HG02884 (cell line): Measurements from ENCODE around the gene CATSPERB.
"Not testable (repeated sequence)": the region's sequence is repeated elsewhere in the genome, so short reads cannot be mapped to it uniquely, and the experiment has no call there.

Source experiments
- ATAC-seq: cut with Tn5 transposase; IDR thresholded peaks from one replicate; pipeline ENCODE4 v1.9.1; 2021; ENCODE audit warnings: mild to moderate bottlenecking, moderate library complexity; ENCODE audit not compliant: unreplicated experiment

The CATSPERB gene

GRCh38 chr14:91580876-91581577 lies 150.9 kb downstream of the CATSPERB start:
- no peak for ATAC-seq

DNA sequence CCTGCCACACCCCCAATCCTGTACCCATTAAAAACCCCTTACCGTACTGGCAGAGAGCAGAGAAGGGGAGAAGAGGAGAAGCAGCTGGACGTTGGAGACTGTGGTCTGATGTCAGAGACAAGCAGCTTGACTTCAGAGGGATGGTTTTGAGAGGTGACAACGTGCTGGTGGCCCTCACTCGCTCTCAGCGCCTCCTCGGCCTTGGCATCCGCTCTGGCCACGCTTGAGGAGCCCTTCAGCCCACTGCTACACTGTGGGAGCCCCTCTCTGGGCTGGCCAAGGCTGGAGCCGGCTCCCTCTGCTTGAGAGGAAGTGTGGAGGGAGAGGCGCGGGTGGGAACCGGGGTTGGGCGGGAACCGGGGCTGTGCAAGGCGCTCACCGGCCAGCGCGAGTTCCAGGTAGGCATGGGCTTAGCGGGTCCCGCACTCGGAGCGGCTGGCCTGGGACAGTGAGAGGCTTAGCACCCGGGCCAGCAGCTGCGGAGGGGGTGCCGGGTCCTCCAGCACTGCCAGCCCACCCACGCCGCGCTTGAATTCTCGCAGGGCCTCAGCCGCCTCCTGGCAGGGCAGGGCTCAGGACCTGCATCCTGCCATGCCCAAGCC lies 154.2 kb downstream of the CATSPERB start:
- ATAC-seq, result no peak

- no peak for ATAC-seq
Observed at GRCh38 chr14:91575469-91576208, 156.2 kb downstream of the CATSPERB start.

GRCh38 chr14:91573894-91574837 lies 157.7 kb downstream of the CATSPERB start:
- ATAC-seq, result no peak

DNA sequence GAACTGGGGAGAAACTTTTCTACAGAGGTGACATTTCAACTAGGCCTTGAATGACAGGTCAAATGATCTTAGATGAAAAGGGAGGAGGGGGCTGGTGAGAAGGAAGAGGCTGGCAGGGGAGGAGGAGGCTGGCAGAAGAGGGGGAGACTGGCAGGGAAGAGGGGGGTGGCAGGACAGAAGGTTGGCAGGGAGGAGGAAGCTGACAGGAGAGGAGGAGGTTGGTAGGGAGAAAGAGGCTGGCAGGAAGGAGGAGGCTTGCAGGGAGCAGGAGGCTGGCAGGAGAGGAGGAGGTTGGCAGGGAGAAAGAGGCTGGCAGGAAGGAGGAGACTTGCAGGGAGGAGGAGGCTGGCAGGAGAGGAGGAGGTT lies 158.4 kb downstream of the CATSPERB start:
- ATAC-seq, result no peak

DNA sequence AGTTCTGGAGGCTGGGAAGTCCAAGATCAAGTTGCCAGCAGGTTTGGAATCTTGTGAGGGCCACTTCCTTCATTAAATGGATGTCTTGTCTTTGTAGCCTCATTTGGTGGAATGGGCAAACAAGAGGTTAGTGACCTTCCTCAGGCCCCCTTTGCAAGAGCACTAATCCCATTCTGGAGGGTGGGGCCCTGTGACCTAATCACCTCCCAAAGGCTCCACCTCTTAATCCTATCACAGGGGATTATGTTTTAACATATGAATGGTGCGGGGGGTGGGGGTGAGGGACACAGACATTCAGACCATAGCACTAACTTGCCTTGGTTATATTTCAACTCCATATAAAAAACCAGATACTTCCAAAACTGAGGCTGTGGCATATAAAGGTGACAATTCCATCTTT lies 161.9 kb downstream of the CATSPERB start:
- no peak for ATAC-seq

GRCh38 chr14:91569301-91569700 lies 162.6 kb downstream of the CATSPERB start:
- no peak for ATAC-seq

GRCh38 chr14:91568626-91569025 lies 163.3 kb downstream of the CATSPERB start:
- ATAC-seq, result no peak

DNA sequence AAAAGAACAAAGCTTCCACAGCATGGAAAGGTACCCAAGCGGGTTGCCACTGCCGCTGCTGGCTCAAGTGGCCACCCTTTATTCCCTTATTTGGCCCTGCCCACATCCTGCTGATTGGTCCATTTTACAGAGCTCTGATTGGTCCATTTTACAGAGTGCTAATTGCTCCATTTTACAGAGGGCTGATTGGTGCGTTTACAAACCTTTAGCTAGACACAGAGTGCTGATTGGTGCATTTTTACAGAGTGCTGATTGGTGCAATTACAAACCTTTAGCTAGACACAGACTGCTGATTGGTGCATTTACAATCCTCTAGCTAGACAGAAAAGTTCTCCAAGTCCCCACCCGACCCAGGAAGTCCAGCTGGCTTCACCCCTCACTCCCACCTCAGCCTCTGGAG lies 164.1 kb downstream of the CATSPERB start:
- not testable (repeated sequence) for ATAC-seq

- ATAC-seq, result no peak
Observed at GRCh38 chr14:91555531-91555930, 176.4 kb downstream of the CATSPERB start.

- no peak for ATAC-seq
Observed at GRCh38 chr14:91554535-91555332, 177.2 kb downstream of the CATSPERB start.

GRCh38 chr14:91548108-91548507 lies 183.8 kb downstream of the CATSPERB start:
- no peak for ATAC-seq

GRCh38 chr14:91545946-91546716 lies 185.8 kb downstream of the CATSPERB start:
- no peak for ATAC-seq

DNA sequence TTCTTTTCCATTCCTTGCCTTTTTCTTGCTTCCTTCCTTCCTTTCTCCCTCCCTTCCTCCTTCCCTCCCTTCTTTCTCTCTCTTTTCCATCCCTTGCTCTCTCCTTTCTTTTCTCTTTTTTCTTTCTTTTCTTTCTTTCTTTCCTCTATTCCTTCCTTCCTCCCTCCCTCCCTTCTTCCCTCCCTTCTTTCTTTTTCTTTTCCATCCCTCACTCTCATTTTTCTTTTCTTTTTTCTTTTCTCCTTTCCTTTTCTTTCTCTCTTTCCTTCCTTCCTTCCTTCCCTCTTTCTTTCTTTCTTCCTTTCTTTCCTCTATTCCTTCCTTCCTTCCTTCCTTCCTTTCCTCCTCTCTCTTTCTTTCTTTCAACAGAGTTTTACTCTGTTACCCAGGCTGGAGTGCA lies 186.7 kb downstream of the CATSPERB start:
- ATAC-seq, result no peak

- ATAC-seq, result no peak
Observed at GRCh38 chr14:91536327-91536726, 195.6 kb downstream of the CATSPERB start.

DNA sequence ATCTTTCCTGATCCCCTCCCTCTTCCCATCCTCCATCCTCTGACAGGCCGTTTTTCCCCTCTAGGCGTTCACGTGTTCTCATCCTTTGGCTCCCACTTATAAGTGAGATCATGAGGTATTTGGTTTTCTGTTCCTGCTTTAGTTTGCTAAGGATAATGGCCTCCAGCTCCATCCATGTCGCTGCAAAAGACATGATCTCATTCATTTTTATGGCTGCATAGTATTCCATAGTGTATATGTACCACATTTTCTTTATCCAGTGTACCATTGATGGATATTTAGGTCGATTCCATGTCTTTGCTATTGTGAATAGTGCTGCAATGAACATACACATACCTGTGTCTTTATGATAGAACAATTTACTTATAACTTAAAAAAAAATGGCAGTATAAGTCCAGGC lies 197.8 kb downstream of the CATSPERB start:
- not testable (repeated sequence) for ATAC-seq

DNA sequence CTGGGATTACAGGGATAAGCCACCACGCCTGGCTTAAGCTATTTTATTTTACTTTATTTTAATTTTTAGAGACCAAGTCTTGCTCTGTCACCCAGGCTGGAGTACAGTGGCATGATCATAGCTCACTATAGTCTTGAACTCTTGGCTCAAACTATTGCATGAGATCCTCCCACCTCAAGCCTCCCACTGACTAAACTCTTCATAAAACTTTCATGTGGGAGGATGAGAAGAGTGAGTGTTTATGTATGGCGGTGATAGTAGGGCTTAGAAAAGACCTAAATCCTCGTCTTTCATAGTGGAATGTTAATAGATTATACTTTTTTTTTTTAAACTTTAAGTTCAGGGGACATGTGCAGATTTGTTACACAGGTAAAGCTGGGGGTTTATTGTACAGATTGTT lies 198.3 kb downstream of the CATSPERB start:
- no peak for ATAC-seq
